B cell (primary cell): Measurements from ENCODE around the gene ERC2.

Experiments used
- EZH2 ChIP-seq: IDR thresholded peaks from 2 replicates; pipeline ENCODE4 v1.6.1; 2012; ENCODE audit warnings: borderline replicate concordance, low read depth, mild to moderate bottlenecking, moderate library complexity, low read length; ENCODE audit not compliant: insufficient read depth, poor library complexity, severe bottlenecking
- TF ChIP-seq, protein P1 (sequence below): fragments of 200-600 bp; IDR thresholded peaks from one replicate; pipeline ENCODE4 v1.8.0; 2022; ENCODE audit warnings: antibody characterized with exemption, mild to moderate bottlenecking

DNA sequence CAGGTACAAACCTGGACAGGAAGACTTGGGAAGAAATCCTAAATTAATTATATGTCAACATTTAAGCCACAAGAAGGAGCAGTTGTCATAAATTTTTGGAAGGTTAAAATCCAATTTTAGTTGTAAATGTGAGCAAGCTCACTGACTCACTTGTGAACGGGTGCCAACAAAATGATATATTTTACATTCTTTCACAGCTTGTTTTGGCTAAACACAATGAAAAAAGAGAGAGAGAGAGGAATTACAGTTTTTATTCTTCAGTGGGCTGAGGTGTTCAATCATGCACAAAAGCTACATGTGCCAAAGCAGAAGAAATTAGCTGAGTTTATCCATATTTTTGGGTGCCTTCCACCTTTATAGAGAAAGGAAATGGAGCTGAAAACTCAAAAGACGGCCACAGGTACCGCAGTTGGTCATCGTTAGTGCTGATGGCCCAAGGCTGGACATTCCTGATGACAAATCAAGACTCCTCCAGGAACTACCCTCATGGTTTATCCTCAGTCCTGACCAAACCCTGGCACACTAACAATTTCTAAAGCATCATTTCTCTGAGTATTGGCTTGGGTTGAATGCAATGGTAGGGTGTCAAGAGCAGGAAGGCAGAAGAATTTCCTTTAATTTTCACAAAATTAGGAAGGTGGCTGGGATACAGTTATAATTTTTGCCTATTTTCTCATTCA, 943.6 kb downstream of the ERC2 start:
- TF ChIP-seq, protein P1, sequence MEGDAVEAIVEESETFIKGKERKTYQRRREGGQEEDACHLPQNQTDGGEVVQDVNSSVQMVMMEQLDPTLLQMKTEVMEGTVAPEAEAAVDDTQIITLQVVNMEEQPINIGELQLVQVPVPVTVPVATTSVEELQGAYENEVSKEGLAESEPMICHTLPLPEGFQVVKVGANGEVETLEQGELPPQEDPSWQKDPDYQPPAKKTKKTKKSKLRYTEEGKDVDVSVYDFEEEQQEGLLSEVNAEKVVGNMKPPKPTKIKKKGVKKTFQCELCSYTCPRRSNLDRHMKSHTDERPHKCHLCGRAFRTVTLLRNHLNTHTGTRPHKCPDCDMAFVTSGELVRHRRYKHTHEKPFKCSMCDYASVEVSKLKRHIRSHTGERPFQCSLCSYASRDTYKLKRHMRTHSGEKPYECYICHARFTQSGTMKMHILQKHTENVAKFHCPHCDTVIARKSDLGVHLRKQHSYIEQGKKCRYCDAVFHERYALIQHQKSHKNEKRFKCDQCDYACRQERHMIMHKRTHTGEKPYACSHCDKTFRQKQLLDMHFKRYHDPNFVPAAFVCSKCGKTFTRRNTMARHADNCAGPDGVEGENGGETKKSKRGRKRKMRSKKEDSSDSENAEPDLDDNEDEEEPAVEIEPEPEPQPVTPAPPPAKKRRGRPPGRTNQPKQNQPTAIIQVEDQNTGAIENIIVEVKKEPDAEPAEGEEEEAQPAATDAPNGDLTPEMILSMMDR: no peak
- TF ChIP-seq EZH2: no peak
